ENCODE results near the gene FOXP1.

The FOXP1 gene

GRCh38 chr3:71146673-71147072 is 436.9 kb downstream of the FOXP1 start:
- no peak for DNase-seq (ENCODE audit: low spot score)

GRCh38 chr3:71145954-71146353 is 437.6 kb downstream of the FOXP1 start:
- DNase-seq (ENCODE audit: low spot score) = no peak

GRCh38 chr3:71144525-71145253 is 438.8 kb downstream of the FOXP1 start:
- DNase-seq (ENCODE audit: low spot score) = no peak

GRCh38 chr3:71143493-71143892 is 440.0 kb downstream of the FOXP1 start:
- DNase-seq (ENCODE audit: low spot score) = no peak

GRCh38 chr3:71142441-71143161 is 440.9 kb downstream of the FOXP1 start:
- no peak for DNase-seq (ENCODE audit: low spot score)

- no peak for DNase-seq (ENCODE audit: low spot score)
Measured at GRCh38 chr3:71140477-71140876, 443.1 kb downstream of the FOXP1 start.

GRCh38 chr3:71139496-71139895 is 444.0 kb downstream of the FOXP1 start:
- DNase-seq (ENCODE audit: low spot score) = no peak

GRCh38 chr3:71138410-71138809 is 445.1 kb downstream of the FOXP1 start:
- DNase-seq (ENCODE audit: low spot score) = no peak

GRCh38 chr3:71136276-71136675 is 447.3 kb downstream of the FOXP1 start:
- DNase-seq (ENCODE audit: low spot score) = no peak

- DNase-seq (ENCODE audit: low spot score) = no peak
Measured at GRCh38 chr3:71135373-71136088, 448.0 kb downstream of the FOXP1 start.

GRCh38 chr3:71134521-71134920 is 449.0 kb downstream of the FOXP1 start:
- DNase-seq (ENCODE audit: low spot score) = no peak

GRCh38 chr3:71133865-71134264 is 449.7 kb downstream of the FOXP1 start:
- no peak for DNase-seq (ENCODE audit: low spot score)

GRCh38 chr3:71132995-71133730 is 450.4 kb downstream of the FOXP1 start:
- DNase-seq (ENCODE audit: low spot score) = no peak

GRCh38 chr3:71131375-71132314 is 451.9 kb downstream of the FOXP1 start:
- DNase-seq (ENCODE audit: low spot score) = no peak

GRCh38 chr3:71130471-71131374 is 452.8 kb downstream of the FOXP1 start:
- no peak for DNase-seq (ENCODE audit: low spot score)

- no peak for DNase-seq (ENCODE audit: low spot score)
Measured at GRCh38 chr3:71129611-71130431, 453.7 kb downstream of the FOXP1 start.

- no peak for DNase-seq (ENCODE audit: low spot score)
Measured at GRCh38 chr3:71128961-71129360, 454.6 kb downstream of the FOXP1 start.

GRCh38 chr3:71127844-71128243 is 455.7 kb downstream of the FOXP1 start:
- DNase-seq (ENCODE audit: low spot score) = no peak
